ENCODE results near the gene PCMT1. TPM values are rescaled to one million over a fixed set of nuclear protein-coding genes. Genes with fewer than 3 reads are reported as not detected.
"Not testable (repeated sequence)": the region's sequence is repeated elsewhere in the genome, so short reads cannot be mapped to it uniquely, and the experiment has no call there.

PCMT1 gene
- total and polyA plus RNA-seq, 4 donors: 48.4 to 72.1 (median 53.9) TPM

- intact Hi-C loops (cut with DNase I); DNase-seq; ATAC-seq (ENCODE audit: low FRiP score); H3K4me1 ChIP-seq (ENCODE audit: control insufficient read depth in 1 of 2, insufficient read depth in 2 of 2, low read length in 2 of 2); H3K4me3 ChIP-seq (ENCODE audit: low read length in 2 of 2); H3K27ac ChIP-seq (ENCODE audit: low read depth in 1 of 2, low read length in 2 of 2); H3K36me3 ChIP-seq (ENCODE audit: control insufficient read depth in 1 of 2, insufficient read depth in 2 of 2, low read length in 1 of 2); H3K9me3 ChIP-seq (ENCODE audit: control insufficient read depth, low read length); H3K27me3 ChIP-seq (ENCODE audit: control insufficient read depth in 1 of 2, insufficient read depth in 2 of 2, low read length in 1 of 2): not testable (repeated sequence)
- 93 to 94% methylated on average over 3 of the region's 3 CpGs for WGBS, 2 donors
Measured at GRCh38 chr6:149753374-149753637, 3.8 kb downstream of the PCMT1 start.

- Histone ChIP-seq H3K9me3 (ENCODE audit: control insufficient read depth, low read length) (no peaks in the 10 kb centered on the region), H3K36me3 (ENCODE audit: control insufficient read depth in 1 of 2, insufficient read depth in 2 of 2, low read length in 1 of 2) (no peaks in the 10 kb centered on the region), H3K4me1 (ENCODE audit: control insufficient read depth in 1 of 2, insufficient read depth in 2 of 2, low read length in 2 of 2) (no peaks in the 10 kb centered on the region), H3K4me3 (ENCODE audit: low read length in 2 of 2) (no peak overlapping the region), H3K27me3 (ENCODE audit: control insufficient read depth in 1 of 2, insufficient read depth in 2 of 2, low read length in 1 of 2) (no peaks in the 10 kb centered on the region), H3K27ac (ENCODE audit: low read depth in 1 of 2, low read length in 2 of 2) (no peak overlapping the region)
- intact Hi-C loops (cut with DNase I): no loop called here
- no peak for ATAC-seq (ENCODE audit: low FRiP score)
- WGBS, 2 donors: 86 to 88% methylated on average over 4 of the region's 4 CpGs
- no peak for DNase-seq
Measured at GRCh38 chr6:149754548-149754947, 5.0 kb downstream of the PCMT1 start.

- WGBS, 2 donors: 82 to 85% methylated on average over 9 of the region's 9 CpGs
- DNase-seq (no peak), ATAC-seq (ENCODE audit: low FRiP score) (no peak)
- Histone ChIP-seq H3K4me3 (ENCODE audit: low read length in 2 of 2) (no peak overlapping the region), H3K27ac (ENCODE audit: low read depth in 1 of 2, low read length in 2 of 2) (peak overlapping the region in 1 of 2 donors; percentile 20), H3K9me3 (ENCODE audit: control insufficient read depth, low read length) (no peaks in the 10 kb centered on the region), H3K4me1 (ENCODE audit: control insufficient read depth in 1 of 2, insufficient read depth in 2 of 2, low read length in 2 of 2) (no peaks in the 10 kb centered on the region), H3K27me3 (ENCODE audit: control insufficient read depth in 1 of 2, insufficient read depth in 2 of 2, low read length in 1 of 2) (no peaks in the 10 kb centered on the region), H3K36me3 (ENCODE audit: control insufficient read depth in 1 of 2, insufficient read depth in 2 of 2, low read length in 1 of 2) (no peaks in the 10 kb centered on the region)
- intact Hi-C loops (cut with DNase I): no loop called here
Measured at GRCh38 chr6:149755300-149756260, 6.0 kb downstream of the PCMT1 start.

GRCh38 chr6:149756261-149756636 lies 6.7 kb downstream of the PCMT1 start:
- ATAC-seq (ENCODE audit: low FRiP score) (no peak), DNase-seq (no peak)
- H3K27ac ChIP-seq (ENCODE audit: low read depth in 1 of 2, low read length in 2 of 2): no peak overlapping the region
- H3K4me1 ChIP-seq (ENCODE audit: control insufficient read depth in 1 of 2, insufficient read depth in 2 of 2, low read length in 2 of 2): no peaks in the 10 kb centered on the region
- H3K4me3 ChIP-seq (ENCODE audit: low read length in 2 of 2): no peak overlapping the region
- intact Hi-C loops (cut with DNase I): no loop called here
- H3K9me3 ChIP-seq (ENCODE audit: control insufficient read depth, low read length): no peaks in the 10 kb centered on the region
- H3K27me3 ChIP-seq (ENCODE audit: control insufficient read depth in 1 of 2, insufficient read depth in 2 of 2, low read length in 1 of 2): no peaks in the 10 kb centered on the region
- H3K36me3 ChIP-seq (ENCODE audit: control insufficient read depth in 1 of 2, insufficient read depth in 2 of 2, low read length in 1 of 2): no peaks in the 10 kb centered on the region
- WGBS, 2 donors: 89 to 94% methylated on average over 6 to 7 of the region's 7 CpGs

- Histone ChIP-seq H3K27ac (ENCODE audit: low read depth in 1 of 2, low read length in 2 of 2) (no peak overlapping the region), H3K4me1 (ENCODE audit: control insufficient read depth in 1 of 2, insufficient read depth in 2 of 2, low read length in 2 of 2) (no peaks in the 10 kb centered on the region), H3K4me3 (ENCODE audit: low read length in 2 of 2) (no peak overlapping the region), H3K27me3 (ENCODE audit: control insufficient read depth in 1 of 2, insufficient read depth in 2 of 2, low read length in 1 of 2) (no peaks in the 10 kb centered on the region), H3K9me3 (ENCODE audit: control insufficient read depth, low read length) (no peaks in the 10 kb centered on the region), H3K36me3 (ENCODE audit: control insufficient read depth in 1 of 2, insufficient read depth in 2 of 2, low read length in 1 of 2) (no peaks in the 10 kb centered on the region)
- intact Hi-C loops (cut with DNase I): no loop called here
- ATAC-seq (ENCODE audit: low FRiP score): no peak
- 98 to 99% methylated on average over 1 of the region's 1 CpG for WGBS, 2 donors
- DNase-seq: no peak
Measured at GRCh38 chr6:149761438-149761837, 11.9 kb downstream of the PCMT1 start.

GRCh38 chr6:149763866-149764265 lies 14.3 kb downstream of the PCMT1 start:
- H3K4me1 ChIP-seq (ENCODE audit: control insufficient read depth in 1 of 2, insufficient read depth in 2 of 2, low read length in 2 of 2): no peaks in the 10 kb centered on the region
- no peaks in the 10 kb centered on the region for H3K9me3 ChIP-seq (ENCODE audit: control insufficient read depth, low read length)
- DNase-seq (no peak), ATAC-seq (ENCODE audit: low FRiP score) (no peak)
- H3K36me3 ChIP-seq (ENCODE audit: control insufficient read depth in 1 of 2, insufficient read depth in 2 of 2, low read length in 1 of 2): no peaks in the 10 kb centered on the region
- no peaks in the 10 kb centered on the region for H3K27me3 ChIP-seq (ENCODE audit: control insufficient read depth in 1 of 2, insufficient read depth in 2 of 2, low read length in 1 of 2)
- no peak overlapping the region for H3K27ac ChIP-seq (ENCODE audit: low read depth in 1 of 2, low read length in 2 of 2)
- intact Hi-C loops (cut with DNase I): no loop called here
- no peak overlapping the region for H3K4me3 ChIP-seq (ENCODE audit: low read length in 2 of 2)

- Histone ChIP-seq H3K27ac (ENCODE audit: low read depth in 1 of 2, low read length in 2 of 2) (no peak overlapping the region), H3K4me1 (ENCODE audit: control insufficient read depth in 1 of 2, insufficient read depth in 2 of 2, low read length in 2 of 2) (peaks cover 0 to 3% of the 10 kb centered on the region in 2 donors), H3K4me3 (ENCODE audit: low read length in 2 of 2) (no peak overlapping the region), H3K9me3 (ENCODE audit: control insufficient read depth, low read length) (no peaks in the 10 kb centered on the region), H3K36me3 (ENCODE audit: control insufficient read depth in 1 of 2, insufficient read depth in 2 of 2, low read length in 1 of 2) (no peaks in the 10 kb centered on the region), H3K27me3 (ENCODE audit: control insufficient read depth in 1 of 2, insufficient read depth in 2 of 2, low read length in 1 of 2) (no peaks in the 10 kb centered on the region)
- intact Hi-C loops (cut with DNase I): no loop called here
- ATAC-seq (ENCODE audit: low FRiP score) (peak; percentile 19), DNase-seq (no peak)
- WGBS, 2 donors: 23 to 35% methylated on average over 3 of the region's 3 CpGs
Measured at GRCh38 chr6:149766156-149766769, 16.7 kb downstream of the PCMT1 start.

- intact Hi-C loops (cut with DNase I): no loop called here
- Histone ChIP-seq H3K4me3 (ENCODE audit: low read length in 2 of 2) (no peak overlapping the region), H3K36me3 (ENCODE audit: control insufficient read depth in 1 of 2, insufficient read depth in 2 of 2, low read length in 1 of 2) (peaks cover 0 to 2% of the 10 kb centered on the region in 2 donors), H3K27me3 (ENCODE audit: control insufficient read depth in 1 of 2, insufficient read depth in 2 of 2, low read length in 1 of 2) (no peaks in the 10 kb centered on the region), H3K4me1 (ENCODE audit: control insufficient read depth in 1 of 2, insufficient read depth in 2 of 2, low read length in 2 of 2) (peaks cover 0 to 3% of the 10 kb centered on the region in 2 donors), H3K9me3 (ENCODE audit: control insufficient read depth, low read length) (no peaks in the 10 kb centered on the region), H3K27ac (ENCODE audit: low read depth in 1 of 2, low read length in 2 of 2) (no peak overlapping the region)
- WGBS, 2 donors: 94 to 100% methylated on average over 2 of the region's 2 CpGs
- no peak for ATAC-seq (ENCODE audit: low FRiP score)
- DNase-seq: no peak
Measured at GRCh38 chr6:149769676-149770075, 20.1 kb downstream of the PCMT1 start.

- Histone ChIP-seq H3K27me3 (ENCODE audit: control insufficient read depth in 1 of 2, insufficient read depth in 2 of 2, low read length in 1 of 2) (no peaks in the 10 kb centered on the region), H3K36me3 (ENCODE audit: control insufficient read depth in 1 of 2, insufficient read depth in 2 of 2, low read length in 1 of 2) (peaks cover 0 to 2% of the 10 kb centered on the region in 2 donors), H3K4me3 (ENCODE audit: low read length in 2 of 2) (no peak overlapping the region), H3K9me3 (ENCODE audit: control insufficient read depth, low read length) (no peaks in the 10 kb centered on the region), H3K4me1 (ENCODE audit: control insufficient read depth in 1 of 2, insufficient read depth in 2 of 2, low read length in 2 of 2) (peaks cover 0 to 3% of the 10 kb centered on the region in 2 donors), H3K27ac (ENCODE audit: low read depth in 1 of 2, low read length in 2 of 2) (no peak overlapping the region)
- 98 to 100% methylated on average over 3 of the region's 3 CpGs for WGBS, 2 donors
- ATAC-seq (ENCODE audit: low FRiP score): no peak
- no peak for DNase-seq
- intact Hi-C loops (cut with DNase I): no loop called here
Measured at GRCh38 chr6:149771185-149771584, 21.6 kb downstream of the PCMT1 start.

All from aorta (tissue), 5 donors.